Ascending aorta (tissue), 2 donors: Measurements from ENCODE around the gene RNF17. TPM values are rescaled to one million over a fixed set of nuclear protein-coding genes. Genes with fewer than 3 reads are reported as not detected.

Experiments
- DNase-seq, 2 donors: peaks; one replicate each; pipeline ENCODE4 v3.0.0-alpha.2; 2019; ENCODE audit warnings: low spot score in 2 of 2
- H3K27ac ChIP-seq, 2 donors: fragments of 200-600 bp; sonication (generic); one replicate each; pipeline ENCODE4 v1.5.1; 2016 to 2017; ENCODE audit warnings: mild to moderate bottlenecking in 1 of 2
- H3K27me3 ChIP-seq: fragments of 200-600 bp; sonication (generic); one replicate; pipeline ENCODE4 v1.5.1; 2017
- H3K36me3 ChIP-seq, 2 donors: fragments of 200-600 bp; sonication (generic); one replicate each; pipeline ENCODE4 v1.5.1; 2016
- H3K4me1 ChIP-seq, 2 donors: fragments of 200-600 bp; sonication (generic); one replicate each; pipeline ENCODE4 v1.5.1; 2016 to 2017; ENCODE audit warnings: mild to moderate bottlenecking in 1 of 2
- H3K4me3 ChIP-seq, 2 donors: fragments of 200-600 bp; sonication (generic); one replicate each; pipeline ENCODE4 v1.5.1; 2016 to 2017; ENCODE audit warnings: mild to moderate bottlenecking in 1 of 2
- H3K9me3 ChIP-seq, 2 donors: fragments of 200-600 bp; sonication (generic); one replicate each; pipeline ENCODE4 v1.5.1; 2016
- intact Hi-C: fragments of 100-400 bp; cut with DNase I; formaldehyde crosslinking; loops from one replicate; pipeline ENCODE4 v1.15.1; 2023
- total RNA-seq: library from RNA; depleted of rRNA; stranded (reverse); fragments of >200 nt; gene quantifications from one replicate; pipeline ENCODE4 v1.1.0, GENCODE V29; 2016
- TF ChIP-seq, protein P1 (sequence below), 3 experiments: fragments of 200-600 bp in 2 of 3; fragments of 450-650 bp in 1 of 3; sonication (generic) in 2 of 3; IDR thresholded peaks; one replicate each; pipeline ENCODE4 v1.5.1; 2016 to 2019; ENCODE audit warnings: antibody characterized with exemption in 3 of 3, mild to moderate bottlenecking in 1 of 3, moderate library complexity in 1 of 3

The RNF17 gene
- total RNA-seq, 1 donor from 2014 or later = not detected

DNA sequence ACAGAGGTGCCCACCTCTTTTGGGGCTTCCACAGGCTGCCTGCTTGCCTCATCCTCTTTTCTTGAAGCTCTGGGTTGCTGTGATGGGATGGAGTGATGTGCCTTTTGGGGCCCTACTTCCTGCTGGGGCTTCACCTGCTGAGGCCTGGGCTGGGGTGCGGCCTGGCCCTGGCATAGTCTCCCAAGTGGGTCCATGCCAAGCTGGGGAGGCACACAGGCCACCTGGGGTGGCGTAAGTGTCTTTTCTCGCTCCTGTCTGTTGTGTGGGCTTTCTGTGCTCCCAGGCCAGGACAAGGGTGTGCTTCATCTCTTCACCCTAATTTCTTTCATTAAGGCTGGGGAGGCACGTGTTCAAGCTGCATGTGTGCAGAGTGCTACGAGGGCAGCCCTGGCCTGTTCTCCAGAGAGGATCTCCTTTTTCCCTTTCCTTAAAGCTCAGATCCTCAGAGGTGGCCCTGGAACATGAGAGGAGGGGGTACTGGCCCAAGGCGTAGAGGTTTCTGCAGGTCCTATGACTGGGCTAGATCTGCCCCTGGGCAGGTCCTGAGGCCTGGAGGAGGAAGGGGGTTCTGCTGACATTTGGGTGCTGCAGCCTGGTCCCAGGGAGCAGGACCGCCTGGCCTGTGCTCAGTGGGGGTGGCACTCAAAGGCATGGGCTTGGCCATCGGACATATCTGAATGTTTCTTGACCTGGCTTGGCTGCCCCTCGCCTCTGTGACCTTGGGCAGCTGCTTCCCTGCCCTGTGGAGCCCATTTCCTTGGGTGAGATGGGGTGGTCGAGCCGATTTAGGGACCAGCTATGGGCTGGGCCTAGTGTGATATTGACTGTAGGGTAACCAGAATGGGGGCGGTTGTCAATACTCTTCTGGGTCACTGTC, 23.7 kb upstream of the RNF17 start:
- no peak for DNase-seq

DNA sequence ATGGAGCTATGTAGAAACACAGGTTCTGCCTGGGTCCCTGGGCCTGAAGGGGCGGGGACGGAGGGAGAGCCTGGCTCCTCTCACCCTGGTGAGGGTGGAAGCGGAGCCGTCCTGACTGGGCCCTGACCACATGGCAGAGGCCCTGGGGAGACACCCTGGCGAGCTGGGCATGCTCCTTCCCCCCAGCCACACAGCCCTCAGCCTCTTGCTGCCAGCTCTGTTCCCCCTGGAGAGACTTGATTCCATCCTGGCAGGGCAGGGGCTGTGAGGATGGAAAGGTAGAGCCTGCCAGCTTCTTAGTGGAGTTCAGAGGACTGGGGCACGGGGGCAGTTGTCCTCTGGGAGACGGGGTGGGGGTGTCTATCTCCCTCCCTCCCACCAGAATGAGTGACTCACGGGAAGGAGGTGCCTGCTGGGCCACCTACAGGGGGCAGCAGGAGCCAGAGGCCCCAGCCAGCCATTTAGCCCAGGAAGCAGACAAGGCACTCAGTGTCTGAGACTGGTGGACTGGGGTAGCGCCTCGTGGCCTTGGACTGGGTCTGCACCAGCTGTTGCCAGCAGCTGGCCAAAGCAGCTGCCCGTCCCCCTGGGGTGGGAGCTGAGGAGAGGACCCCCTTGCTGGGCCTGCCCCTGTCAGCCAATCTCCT, 22.8 kb upstream of the RNF17 start:
- Histone ChIP-seq H3K4me1 (no peaks in the 10 kb centered on the region), H3K27me3 (no peaks in the 10 kb centered on the region), H3K27ac (no peak overlapping the region), H3K36me3 (no peaks in the 10 kb centered on the region), H3K4me3 (no peak overlapping the region), H3K9me3 (no peaks in the 10 kb centered on the region)
- DNase-seq = no peak
- intact Hi-C loops = no loop called here
- TF ChIP-seq, protein P1, sequence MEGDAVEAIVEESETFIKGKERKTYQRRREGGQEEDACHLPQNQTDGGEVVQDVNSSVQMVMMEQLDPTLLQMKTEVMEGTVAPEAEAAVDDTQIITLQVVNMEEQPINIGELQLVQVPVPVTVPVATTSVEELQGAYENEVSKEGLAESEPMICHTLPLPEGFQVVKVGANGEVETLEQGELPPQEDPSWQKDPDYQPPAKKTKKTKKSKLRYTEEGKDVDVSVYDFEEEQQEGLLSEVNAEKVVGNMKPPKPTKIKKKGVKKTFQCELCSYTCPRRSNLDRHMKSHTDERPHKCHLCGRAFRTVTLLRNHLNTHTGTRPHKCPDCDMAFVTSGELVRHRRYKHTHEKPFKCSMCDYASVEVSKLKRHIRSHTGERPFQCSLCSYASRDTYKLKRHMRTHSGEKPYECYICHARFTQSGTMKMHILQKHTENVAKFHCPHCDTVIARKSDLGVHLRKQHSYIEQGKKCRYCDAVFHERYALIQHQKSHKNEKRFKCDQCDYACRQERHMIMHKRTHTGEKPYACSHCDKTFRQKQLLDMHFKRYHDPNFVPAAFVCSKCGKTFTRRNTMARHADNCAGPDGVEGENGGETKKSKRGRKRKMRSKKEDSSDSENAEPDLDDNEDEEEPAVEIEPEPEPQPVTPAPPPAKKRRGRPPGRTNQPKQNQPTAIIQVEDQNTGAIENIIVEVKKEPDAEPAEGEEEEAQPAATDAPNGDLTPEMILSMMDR (IDR thresholded peaks at IDR 0.05) = no peak

More for the DNA sequence above, 23.7 kb upstream of the RNF17 start:
- Histone ChIP-seq H3K9me3 (no peaks in the 10 kb centered on the region), H3K4me3 (no peak overlapping the region), H3K4me1 (no peaks in the 10 kb centered on the region), H3K36me3 (no peaks in the 10 kb centered on the region), H3K27ac (no peak overlapping the region), H3K27me3 (no peaks in the 10 kb centered on the region)
- intact Hi-C loops = no loop called here
- TF ChIP-seq, protein P1 (IDR thresholded peaks at IDR 0.05) = no peak

DNA sequence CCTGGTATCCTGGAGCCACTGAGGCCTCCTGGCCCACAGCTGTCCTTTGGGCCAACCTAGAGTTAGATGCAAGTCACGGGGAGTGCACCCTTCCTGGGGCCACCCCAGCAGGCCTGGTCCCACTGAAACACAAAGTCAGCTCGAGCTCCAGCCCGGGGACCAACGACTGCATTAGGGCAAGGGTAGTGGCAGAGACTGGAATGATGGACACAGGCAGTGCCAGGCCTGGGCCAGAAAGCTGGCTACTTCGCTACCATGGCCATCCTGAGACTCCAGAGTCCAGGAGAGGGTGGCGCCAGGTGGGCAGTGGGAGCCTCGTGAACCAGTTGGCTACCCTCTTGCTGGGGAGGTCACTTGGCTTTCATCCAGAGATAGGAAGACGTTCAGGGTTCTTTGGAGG, 22.2 kb upstream of the RNF17 start:
- no peak for DNase-seq
- H3K27me3 ChIP-seq = no peaks in the 10 kb centered on the region
- no peak overlapping the region for H3K27ac ChIP-seq
- H3K4me3 ChIP-seq = no peak overlapping the region
- no peaks in the 10 kb centered on the region for H3K9me3 ChIP-seq
- TF ChIP-seq, protein P1 (IDR thresholded peaks at IDR 0.05) = no peak
- intact Hi-C loops = no loop called here
- no peaks in the 10 kb centered on the region for H3K4me1 ChIP-seq
- H3K36me3 ChIP-seq = no peaks in the 10 kb centered on the region

DNA sequence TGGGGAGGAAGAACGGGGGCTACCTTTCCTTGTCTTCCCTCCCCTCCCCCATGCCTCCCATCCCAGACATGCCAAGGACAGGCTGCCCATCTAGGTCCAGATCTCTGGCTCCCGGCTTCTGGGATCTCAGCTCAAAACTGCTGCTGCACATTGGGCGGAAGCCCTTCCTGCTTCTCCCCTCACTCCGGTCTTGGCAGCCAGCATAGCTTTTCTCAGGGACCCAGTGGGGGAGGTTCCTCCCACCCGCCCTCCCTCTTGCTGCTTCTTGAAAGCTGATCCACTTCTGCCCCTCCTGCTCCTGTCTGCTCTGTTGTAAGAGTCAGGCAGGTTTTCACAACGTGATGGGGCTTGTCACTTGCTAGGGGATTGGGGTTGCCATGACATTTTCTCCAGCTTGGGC, 21.7 kb upstream of the RNF17 start:
- H3K4me3 ChIP-seq = no peak overlapping the region
- H3K4me1 ChIP-seq = peaks cover 0 to 1% of the 10 kb centered on the region in 2 donors
- H3K27me3 ChIP-seq = no peaks in the 10 kb centered on the region
- H3K9me3 ChIP-seq = no peaks in the 10 kb centered on the region
- DNase-seq = no peak
- no peaks in the 10 kb centered on the region for H3K36me3 ChIP-seq
- TF ChIP-seq, protein P1 (IDR thresholded peaks at IDR 0.05) = no peak
- no peak overlapping the region for H3K27ac ChIP-seq
- intact Hi-C loops = no loop called here

GRCh38 chr13:24742977-24743376, 21.0 kb upstream of the RNF17 start:
- DNase-seq = no peak
- Histone ChIP-seq H3K9me3 (no peaks in the 10 kb centered on the region), H3K36me3 (no peaks in the 10 kb centered on the region), H3K27ac (no peak overlapping the region), H3K4me1 (peaks cover 0 to 7% of the 10 kb centered on the region in 2 donors), H3K4me3 (no peak overlapping the region), H3K27me3 (no peaks in the 10 kb centered on the region)
- intact Hi-C loops = no loop called here
- TF ChIP-seq, protein P1 (IDR thresholded peaks at IDR 0.05) = no peak
